DOHH2 (cell line): Measurements from ENCODE around the gene H6PD.

Source experiments
- EZH2phosphoT487 ChIP-seq: fragments of 200-600 bp; sonication (generic); IDR thresholded peaks from 2 replicates; pipeline ENCODE4 v1.6.1; 2017; ENCODE audit warnings: borderline replicate concordance, mild to moderate bottlenecking, antibody characterized with exemption, low read length, moderate library complexity, mixed read lengths
- TF ChIP-seq, protein P1 (sequence below): fragments of 200-600 bp; sonication (generic); IDR thresholded peaks from one replicate; pipeline ENCODE4 v1.5.1; 2014; ENCODE audit warnings: antibody characterized with exemption, mild to moderate bottlenecking, low read depth, low read length; ENCODE audit not compliant: poor library complexity, severe bottlenecking

DNA sequence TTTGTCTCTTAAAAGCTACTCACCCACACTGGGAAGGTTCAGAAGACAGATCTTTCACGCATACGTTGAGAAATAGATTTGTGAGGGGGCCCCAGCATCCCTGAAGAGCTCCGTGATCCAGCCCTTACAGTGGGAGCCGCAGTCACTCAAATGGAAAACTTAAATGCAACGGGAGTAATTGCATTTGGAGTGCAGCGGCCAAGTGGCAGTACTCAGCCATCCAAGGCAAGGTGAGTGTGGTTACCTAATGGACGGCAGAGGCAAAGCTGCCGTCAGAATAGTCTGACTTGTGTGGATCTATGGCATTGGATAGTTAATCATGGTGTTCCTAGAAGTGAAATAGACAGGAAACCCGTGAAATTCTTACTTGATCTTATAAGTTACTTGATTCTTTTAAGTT is 63.3 kb downstream of the H6PD start:
- TF ChIP-seq, protein P1, sequence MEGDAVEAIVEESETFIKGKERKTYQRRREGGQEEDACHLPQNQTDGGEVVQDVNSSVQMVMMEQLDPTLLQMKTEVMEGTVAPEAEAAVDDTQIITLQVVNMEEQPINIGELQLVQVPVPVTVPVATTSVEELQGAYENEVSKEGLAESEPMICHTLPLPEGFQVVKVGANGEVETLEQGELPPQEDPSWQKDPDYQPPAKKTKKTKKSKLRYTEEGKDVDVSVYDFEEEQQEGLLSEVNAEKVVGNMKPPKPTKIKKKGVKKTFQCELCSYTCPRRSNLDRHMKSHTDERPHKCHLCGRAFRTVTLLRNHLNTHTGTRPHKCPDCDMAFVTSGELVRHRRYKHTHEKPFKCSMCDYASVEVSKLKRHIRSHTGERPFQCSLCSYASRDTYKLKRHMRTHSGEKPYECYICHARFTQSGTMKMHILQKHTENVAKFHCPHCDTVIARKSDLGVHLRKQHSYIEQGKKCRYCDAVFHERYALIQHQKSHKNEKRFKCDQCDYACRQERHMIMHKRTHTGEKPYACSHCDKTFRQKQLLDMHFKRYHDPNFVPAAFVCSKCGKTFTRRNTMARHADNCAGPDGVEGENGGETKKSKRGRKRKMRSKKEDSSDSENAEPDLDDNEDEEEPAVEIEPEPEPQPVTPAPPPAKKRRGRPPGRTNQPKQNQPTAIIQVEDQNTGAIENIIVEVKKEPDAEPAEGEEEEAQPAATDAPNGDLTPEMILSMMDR: no peak
- TF ChIP-seq EZH2phosphoT487: no peak
